ENCODE measurements around the gene ZNF490. TPM values are rescaled to one million over a fixed set of nuclear protein-coding genes. Genes with fewer than 3 reads are reported as not detected.
A peak's percentile ranks its signal among the peaks of the same experiment; 100 is the strongest.

Gene ZNF490
- total and polyA plus RNA-seq, 10 of the 15 experiments (the other 5 are each of a cell fraction or from before 2014, with no cell fraction given) = 0.57 to 8.4 (median 3.2) TPM

- TF ChIP-seq NFIC (IDR thresholded peaks at IDR 0.05; ENCODE audit: low read depth, low read length) = no peak
- no peak for TF ChIP-seq STAT3 (IDR thresholded peaks at IDR 0.05; ENCODE audit: low read depth, low read length)
- no peak for TF ChIP-seq USF2 (IDR thresholded peaks at IDR 0.05; ENCODE audit: borderline replicate concordance, low read depth, low read length)
- TF ChIP-seq RAD51 (IDR thresholded peaks at IDR 0.05) = no peak
- TF ChIP-seq KAT2A (conservative IDR thresholded peaks at IDR 0.05; ENCODE audit: control insufficient read depth, low read depth, low read length) = no peak
- peak; percentile 21 for TF ChIP-seq SP1 (IDR thresholded peaks at IDR 0.05; ENCODE audit: low read depth, low read length)
- peak; percentile 68; the same call in 1 of the 2 replicates for TF ChIP-seq LARP7 (IDR thresholded peaks at IDR 0.05)
- TF ChIP-seq POU2F2 (IDR thresholded peaks at IDR 0.05; ENCODE audit: borderline replicate concordance, low read depth, low read length) = no peak
- TF ChIP-seq BCL3 (IDR thresholded peaks at IDR 0.05; ENCODE audit: borderline replicate concordance, insufficient read depth, low read depth, low read length, poor library complexity, severe bottlenecking) = no peak
- peak; percentile 27 for TF ChIP-seq SKIL (IDR thresholded peaks at IDR 0.05; ENCODE audit: low read depth, poor library complexity, severe bottlenecking)
- peak; percentile 31 to 56; a peak in 3 of 4 replicates for TF ChIP-seq BHLHE40 (IDR thresholded peaks at IDR 0.05; ENCODE audit: borderline replicate concordance in 1 of 2, low read depth in 2 of 2, low read length in 1 of 2)
These were observed 29.4 kb upstream of the ZNF490 start (continued) for GRCh38 chr19:12639901-12640613.

All from GM12878 (cell line).